ENCODE data around the gene STRN4.

DNA sequence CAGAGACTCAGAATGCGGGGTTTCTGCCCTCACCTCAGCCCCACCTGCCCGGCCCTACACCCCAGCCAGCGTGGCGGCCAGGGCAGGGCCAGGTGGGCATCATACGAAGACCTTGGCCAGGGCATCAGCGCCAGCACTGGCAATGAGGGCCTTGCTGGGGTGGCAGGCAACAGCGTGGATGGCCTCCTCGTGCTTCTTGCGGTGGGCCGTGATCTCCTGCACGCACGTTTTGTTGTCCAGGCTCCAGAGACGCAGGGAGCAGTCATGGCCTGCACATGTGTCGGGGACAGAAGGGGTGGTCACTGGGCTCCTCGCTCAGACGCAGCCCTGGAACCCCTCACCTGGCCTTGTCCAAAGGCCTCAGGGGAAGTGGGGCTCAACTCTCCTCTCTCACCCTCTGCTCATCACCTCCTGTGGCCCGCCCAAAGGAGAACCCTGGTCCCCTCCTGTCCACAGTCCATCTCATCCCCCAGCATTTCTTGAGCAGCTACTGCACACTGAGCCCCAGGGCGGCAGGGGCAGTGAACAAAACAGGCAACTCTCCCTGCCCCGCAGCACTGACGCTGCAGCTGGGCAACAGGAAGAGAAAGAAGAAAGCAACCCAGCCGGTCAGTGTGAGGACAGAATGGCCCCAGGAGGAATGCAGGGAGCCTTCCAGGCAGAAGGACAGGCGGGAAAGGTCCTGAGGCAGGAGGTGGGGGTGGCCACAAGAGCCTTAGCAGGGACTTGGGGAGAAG lies 25.6 kb downstream of the STRN4 start:
- TF ChIP-seq GATA2 (IDR thresholded peaks at IDR 0.05; ENCODE audit: low read depth, low read length) (no peak), GATA3 (IDR thresholded peaks at IDR 0.05; ENCODE audit: low read depth, low read length) (no peak)

Measured in SH-SY5Y (cell line).